ENCODE data around the gene WDR74. TPM values are rescaled to one million over a fixed set of nuclear protein-coding genes. Genes with fewer than 3 reads are reported as not detected.

Gene WDR74
- total and polyA plus RNA-seq, 2 of the 13 experiments (the other 11 are each of a cell fraction or from before 2014, with no cell fraction given) = 77.0 to 83.3 TPM

DNA sequence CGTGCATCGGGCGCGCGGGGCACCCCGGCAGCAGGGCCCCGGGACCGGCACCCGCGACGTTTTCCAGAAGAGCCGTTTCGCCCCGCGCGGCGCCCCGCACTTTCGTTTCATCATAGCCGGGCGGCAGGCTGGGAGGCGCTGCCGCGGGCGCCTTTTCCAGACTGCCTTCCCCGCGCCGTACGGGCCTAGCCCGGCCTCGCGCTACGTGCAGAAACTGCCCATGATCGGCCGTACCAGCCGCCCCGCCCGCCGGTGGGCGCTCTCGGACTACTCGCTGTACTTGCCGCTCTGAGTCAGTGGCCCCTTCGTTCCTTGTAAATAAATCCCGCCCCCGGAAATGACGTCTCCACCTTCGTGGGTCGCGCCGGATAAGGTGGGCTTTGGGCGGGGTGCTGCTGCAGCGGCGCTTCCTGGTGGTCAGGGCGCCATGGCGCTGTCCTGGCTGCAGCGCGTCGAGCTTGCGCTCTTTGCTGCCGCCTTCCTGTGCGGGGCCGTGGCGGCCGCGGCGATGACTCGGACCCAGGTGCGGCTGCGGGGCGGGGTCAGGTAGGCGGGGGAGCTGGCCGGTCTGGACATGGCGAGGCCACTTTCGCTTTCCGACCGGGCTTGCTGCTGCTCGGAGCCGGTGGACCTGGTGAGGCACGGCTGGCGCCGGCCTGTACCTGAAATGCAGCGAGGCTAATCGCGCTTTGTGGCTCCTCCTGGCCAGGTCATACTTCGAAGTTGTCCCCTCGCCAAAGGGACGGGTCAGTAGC, 52.2 kb downstream of the WDR74 start, which contains the start of gene TMEM179B (continued):
- TF ChIP-seq ZNF558 (CRISPR knock-in tag; IDR thresholded peaks at IDR 0.05; ENCODE audit: borderline replicate concordance) (no peak), SPEN (CRISPR knock-in tag; IDR thresholded peaks at IDR 0.05; ENCODE audit: low read depth) (peak; percentile 90), FOXJ3 (CRISPR knock-in tag; IDR thresholded peaks at IDR 0.05; ENCODE audit: borderline replicate concordance) (no peak; the same call in 1 of the 2 replicates), NKX3-1 (CRISPR knock-in tag; IDR thresholded peaks at IDR 0.05) (peak; percentile 59; the same call in 1 of the 2 replicates), ZFYVE20 (CRISPR knock-in tag; IDR thresholded peaks at IDR 0.05; ENCODE audit: borderline replicate concordance, low read depth) (peak; percentile 66; the same call in 1 of the 2 replicates), STAT5B (CRISPR knock-in tag; IDR thresholded peaks at IDR 0.05) (0 out of 2 replicates have a peak, but pooled peaks have one; percentile 16), TOPORS (CRISPR knock-in tag; IDR thresholded peaks at IDR 0.05) (peak; percentile 97)
- TF ChIP-seq, protein P1, sequence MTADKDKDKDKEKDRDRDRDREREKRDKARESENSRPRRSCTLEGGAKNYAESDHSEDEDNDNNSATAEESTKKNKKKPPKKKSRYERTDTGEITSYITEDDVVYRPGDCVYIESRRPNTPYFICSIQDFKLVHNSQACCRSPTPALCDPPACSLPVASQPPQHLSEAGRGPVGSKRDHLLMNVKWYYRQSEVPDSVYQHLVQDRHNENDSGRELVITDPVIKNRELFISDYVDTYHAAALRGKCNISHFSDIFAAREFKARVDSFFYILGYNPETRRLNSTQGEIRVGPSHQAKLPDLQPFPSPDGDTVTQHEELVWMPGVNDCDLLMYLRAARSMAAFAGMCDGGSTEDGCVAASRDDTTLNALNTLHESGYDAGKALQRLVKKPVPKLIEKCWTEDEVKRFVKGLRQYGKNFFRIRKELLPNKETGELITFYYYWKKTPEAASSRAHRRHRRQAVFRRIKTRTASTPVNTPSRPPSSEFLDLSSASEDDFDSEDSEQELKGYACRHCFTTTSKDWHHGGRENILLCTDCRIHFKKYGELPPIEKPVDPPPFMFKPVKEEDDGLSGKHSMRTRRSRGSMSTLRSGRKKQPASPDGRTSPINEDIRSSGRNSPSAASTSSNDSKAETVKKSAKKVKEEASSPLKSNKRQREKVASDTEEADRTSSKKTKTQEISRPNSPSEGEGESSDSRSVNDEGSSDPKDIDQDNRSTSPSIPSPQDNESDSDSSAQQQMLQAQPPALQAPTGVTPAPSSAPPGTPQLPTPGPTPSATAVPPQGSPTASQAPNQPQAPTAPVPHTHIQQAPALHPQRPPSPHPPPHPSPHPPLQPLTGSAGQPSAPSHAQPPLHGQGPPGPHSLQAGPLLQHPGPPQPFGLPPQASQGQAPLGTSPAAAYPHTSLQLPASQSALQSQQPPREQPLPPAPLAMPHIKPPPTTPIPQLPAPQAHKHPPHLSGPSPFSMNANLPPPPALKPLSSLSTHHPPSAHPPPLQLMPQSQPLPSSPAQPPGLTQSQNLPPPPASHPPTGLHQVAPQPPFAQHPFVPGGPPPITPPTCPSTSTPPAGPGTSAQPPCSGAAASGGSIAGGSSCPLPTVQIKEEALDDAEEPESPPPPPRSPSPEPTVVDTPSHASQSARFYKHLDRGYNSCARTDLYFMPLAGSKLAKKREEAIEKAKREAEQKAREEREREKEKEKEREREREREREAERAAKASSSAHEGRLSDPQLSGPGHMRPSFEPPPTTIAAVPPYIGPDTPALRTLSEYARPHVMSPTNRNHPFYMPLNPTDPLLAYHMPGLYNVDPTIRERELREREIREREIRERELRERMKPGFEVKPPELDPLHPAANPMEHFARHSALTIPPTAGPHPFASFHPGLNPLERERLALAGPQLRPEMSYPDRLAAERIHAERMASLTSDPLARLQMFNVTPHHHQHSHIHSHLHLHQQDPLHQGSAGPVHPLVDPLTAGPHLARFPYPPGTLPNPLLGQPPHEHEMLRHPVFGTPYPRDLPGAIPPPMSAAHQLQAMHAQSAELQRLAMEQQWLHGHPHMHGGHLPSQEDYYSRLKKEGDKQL (CRISPR knock-in tag; IDR thresholded peaks at IDR 0.05; ENCODE audit: low read depth) = 0 out of 2 replicates have a peak, but pooled peaks have one; percentile 50
- TF ChIP-seq, protein P2, sequence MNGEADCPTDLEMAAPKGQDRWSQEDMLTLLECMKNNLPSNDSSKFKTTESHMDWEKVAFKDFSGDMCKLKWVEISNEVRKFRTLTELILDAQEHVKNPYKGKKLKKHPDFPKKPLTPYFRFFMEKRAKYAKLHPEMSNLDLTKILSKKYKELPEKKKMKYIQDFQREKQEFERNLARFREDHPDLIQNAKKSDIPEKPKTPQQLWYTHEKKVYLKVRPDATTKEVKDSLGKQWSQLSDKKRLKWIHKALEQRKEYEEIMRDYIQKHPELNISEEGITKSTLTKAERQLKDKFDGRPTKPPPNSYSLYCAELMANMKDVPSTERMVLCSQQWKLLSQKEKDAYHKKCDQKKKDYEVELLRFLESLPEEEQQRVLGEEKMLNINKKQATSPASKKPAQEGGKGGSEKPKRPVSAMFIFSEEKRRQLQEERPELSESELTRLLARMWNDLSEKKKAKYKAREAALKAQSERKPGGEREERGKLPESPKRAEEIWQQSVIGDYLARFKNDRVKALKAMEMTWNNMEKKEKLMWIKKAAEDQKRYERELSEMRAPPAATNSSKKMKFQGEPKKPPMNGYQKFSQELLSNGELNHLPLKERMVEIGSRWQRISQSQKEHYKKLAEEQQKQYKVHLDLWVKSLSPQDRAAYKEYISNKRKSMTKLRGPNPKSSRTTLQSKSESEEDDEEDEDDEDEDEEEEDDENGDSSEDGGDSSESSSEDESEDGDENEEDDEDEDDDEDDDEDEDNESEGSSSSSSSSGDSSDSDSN (CRISPR knock-in tag; IDR thresholded peaks at IDR 0.05) = peak; percentile 84
- TF ChIP-seq, protein P3, sequence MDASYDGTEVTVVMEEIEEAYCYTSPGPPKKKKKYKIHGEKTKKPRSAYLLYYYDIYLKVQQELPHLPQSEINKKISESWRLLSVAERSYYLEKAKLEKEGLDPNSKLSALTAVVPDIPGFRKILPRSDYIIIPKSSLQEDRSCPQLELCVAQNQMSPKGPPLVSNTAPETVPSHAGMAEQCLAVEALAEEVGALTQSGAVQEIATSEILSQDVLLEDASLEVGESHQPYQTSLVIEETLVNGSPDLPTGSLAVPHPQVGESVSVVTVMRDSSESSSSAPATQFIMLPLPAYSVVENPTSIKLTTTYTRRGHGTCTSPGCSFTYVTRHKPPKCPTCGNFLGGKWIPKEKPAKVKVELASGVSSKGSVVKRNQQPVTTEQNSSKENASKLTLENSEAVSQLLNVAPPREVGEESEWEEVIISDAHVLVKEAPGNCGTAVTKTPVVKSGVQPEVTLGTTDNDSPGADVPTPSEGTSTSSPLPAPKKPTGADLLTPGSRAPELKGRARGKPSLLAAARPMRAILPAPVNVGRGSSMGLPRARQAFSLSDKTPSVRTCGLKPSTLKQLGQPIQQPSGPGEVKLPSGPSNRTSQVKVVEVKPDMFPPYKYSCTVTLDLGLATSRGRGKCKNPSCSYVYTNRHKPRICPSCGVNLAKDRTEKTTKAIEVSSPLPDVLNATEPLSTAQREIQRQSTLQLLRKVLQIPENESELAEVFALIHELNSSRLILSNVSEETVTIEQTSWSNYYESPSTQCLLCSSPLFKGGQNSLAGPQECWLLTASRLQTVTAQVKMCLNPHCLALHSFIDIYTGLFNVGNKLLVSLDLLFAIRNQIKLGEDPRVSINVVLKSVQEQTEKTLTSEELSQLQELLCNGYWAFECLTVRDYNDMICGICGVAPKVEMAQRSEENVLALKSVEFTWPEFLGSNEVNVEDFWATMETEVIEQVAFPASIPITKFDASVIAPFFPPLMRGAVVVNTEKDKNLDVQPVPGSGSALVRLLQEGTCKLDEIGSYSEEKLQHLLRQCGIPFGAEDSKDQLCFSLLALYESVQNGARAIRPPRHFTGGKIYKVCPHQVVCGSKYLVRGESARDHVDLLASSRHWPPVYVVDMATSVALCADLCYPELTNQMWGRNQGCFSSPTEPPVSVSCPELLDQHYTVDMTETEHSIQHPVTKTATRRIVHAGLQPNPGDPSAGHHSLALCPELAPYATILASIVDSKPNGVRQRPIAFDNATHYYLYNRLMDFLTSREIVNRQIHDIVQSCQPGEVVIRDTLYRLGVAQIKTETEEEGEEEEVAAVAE (CRISPR knock-in tag; IDR thresholded peaks at IDR 0.05; ENCODE audit: borderline replicate concordance) = peak; percentile 53; the same call in 1 of the 2 replicates
- TF ChIP-seq, protein P4, sequence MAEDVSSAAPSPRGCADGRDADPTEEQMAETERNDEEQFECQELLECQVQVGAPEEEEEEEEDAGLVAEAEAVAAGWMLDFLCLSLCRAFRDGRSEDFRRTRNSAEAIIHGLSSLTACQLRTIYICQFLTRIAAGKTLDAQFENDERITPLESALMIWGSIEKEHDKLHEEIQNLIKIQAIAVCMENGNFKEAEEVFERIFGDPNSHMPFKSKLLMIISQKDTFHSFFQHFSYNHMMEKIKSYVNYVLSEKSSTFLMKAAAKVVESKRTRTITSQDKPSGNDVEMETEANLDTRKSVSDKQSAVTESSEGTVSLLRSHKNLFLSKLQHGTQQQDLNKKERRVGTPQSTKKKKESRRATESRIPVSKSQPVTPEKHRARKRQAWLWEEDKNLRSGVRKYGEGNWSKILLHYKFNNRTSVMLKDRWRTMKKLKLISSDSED (CRISPR knock-in tag; IDR thresholded peaks at IDR 0.05) = no peak

All from HepG2 (cell line).